Measurements from ENCODE around the gene MIA2. TPM values are rescaled to one million over a fixed set of nuclear protein-coding genes. Genes with fewer than 3 reads are reported as not detected.
A peak's percentile ranks its signal among the peaks of the same experiment; 100 is the strongest.

MIA2 gene
- total and polyA plus RNA-seq, 2 donors, result 22.9 to 41.2 TPM

DNA sequence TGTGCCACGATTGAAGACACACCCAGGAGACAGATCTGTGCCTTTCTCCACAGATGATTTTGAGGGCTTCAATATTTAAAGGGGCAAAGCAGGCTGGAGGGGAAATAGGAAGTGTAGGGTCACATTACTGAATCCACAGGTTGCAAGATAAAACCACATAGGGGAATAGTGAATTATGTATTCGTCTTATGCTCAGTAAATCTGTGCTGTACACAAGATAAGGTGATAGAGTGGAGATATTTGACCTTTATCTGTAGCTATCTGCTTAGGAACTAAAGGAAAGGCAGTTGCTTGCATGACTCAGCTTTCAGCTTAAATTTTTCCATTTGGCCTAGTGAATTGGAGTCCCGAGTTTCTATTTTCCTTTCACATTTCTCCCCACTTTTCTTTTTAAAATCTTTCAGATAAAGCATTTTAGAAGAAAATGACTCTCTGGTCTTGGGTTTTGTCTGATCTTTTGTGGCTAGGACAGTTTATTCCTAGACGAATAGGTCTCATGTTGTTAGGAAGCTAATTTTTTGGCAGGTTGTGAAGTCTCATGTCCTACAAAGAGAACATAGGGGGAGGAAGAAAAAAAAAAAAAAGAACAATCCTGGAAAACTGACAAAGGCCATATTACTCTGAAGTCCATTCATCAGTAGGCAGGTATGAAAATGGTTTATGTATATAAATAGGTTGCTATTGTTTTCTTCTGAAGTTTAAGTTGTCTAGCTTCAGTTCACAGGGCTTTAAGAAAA is 143.1 kb downstream of the MIA2 start:
- H3K27ac ChIP-seq (ENCODE audit: low read depth in 1 of 2, low read length in 1 of 2), result no peak overlapping the region
- no peaks in the 10 kb centered on the region for H3K27me3 ChIP-seq (ENCODE audit: control insufficient read depth in 2 of 2, insufficient read depth in 1 of 2, low read length in 1 of 2)
- no peak overlapping the region for H3K4me3 ChIP-seq (ENCODE audit: low read length in 2 of 2)
- 48% methylated on average over 4 of the region's 4 CpGs for WGBS
- peaks cover under 1 to 3% of the 10 kb centered on the region in 2 donors for H3K4me1 ChIP-seq (ENCODE audit: control insufficient read depth in 2 of 2, insufficient read depth in 2 of 2, low read length in 2 of 2)
- no peaks in the 10 kb centered on the region for H3K9me3 ChIP-seq (ENCODE audit: control insufficient read depth in 2 of 2, insufficient read depth in 1 of 2, low read length in 1 of 2)
- no peaks in the 10 kb centered on the region for H3K36me3 ChIP-seq (ENCODE audit: control insufficient read depth in 2 of 2, insufficient read depth in 2 of 2, low read length in 1 of 2)
- DNase-seq (ENCODE audit: low read depth in 6 of 9, low spot score in 9 of 9), result no peak

DNA sequence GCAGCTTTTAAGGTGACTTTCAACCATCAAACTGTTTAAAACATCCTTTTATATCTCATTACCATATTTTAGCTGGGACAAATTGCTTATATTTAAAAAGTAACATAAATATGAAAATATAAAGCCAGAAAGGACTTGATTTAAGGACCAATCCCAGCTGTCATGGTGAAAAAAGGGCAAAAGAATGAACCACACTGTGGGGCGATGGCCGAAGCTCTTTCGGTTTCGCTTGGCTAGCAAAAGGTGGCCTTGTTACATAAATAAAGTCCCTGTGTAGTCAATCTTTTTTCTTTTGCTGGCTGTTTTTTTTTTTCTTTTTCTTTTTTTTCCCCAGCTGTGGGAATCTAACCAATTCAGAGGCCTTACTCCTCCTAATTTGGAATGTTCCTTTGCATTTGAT is 147.7 kb downstream of the MIA2 start:
- H3K36me3 ChIP-seq (ENCODE audit: control insufficient read depth in 2 of 2, insufficient read depth in 2 of 2, low read length in 1 of 2), result no peaks in the 10 kb centered on the region
- H3K9me3 ChIP-seq (ENCODE audit: control insufficient read depth in 2 of 2, insufficient read depth in 1 of 2, low read length in 1 of 2), result no peaks in the 10 kb centered on the region
- no peak for DNase-seq (ENCODE audit: low read depth in 6 of 9, low spot score in 9 of 9)
- H3K27ac ChIP-seq (ENCODE audit: low read depth in 1 of 2, low read length in 1 of 2), result no peak overlapping the region
- WGBS, result 95% methylated on average over 4 of the region's 4 CpGs
- H3K27me3 ChIP-seq (ENCODE audit: control insufficient read depth in 2 of 2, insufficient read depth in 1 of 2, low read length in 1 of 2), result no peaks in the 10 kb centered on the region
- no peak overlapping the region for H3K4me3 ChIP-seq (ENCODE audit: low read length in 2 of 2)
- peaks cover 22 to 23% of the 10 kb centered on the region in 2 donors for H3K4me1 ChIP-seq (ENCODE audit: control insufficient read depth in 2 of 2, insufficient read depth in 2 of 2, low read length in 2 of 2)

DNA sequence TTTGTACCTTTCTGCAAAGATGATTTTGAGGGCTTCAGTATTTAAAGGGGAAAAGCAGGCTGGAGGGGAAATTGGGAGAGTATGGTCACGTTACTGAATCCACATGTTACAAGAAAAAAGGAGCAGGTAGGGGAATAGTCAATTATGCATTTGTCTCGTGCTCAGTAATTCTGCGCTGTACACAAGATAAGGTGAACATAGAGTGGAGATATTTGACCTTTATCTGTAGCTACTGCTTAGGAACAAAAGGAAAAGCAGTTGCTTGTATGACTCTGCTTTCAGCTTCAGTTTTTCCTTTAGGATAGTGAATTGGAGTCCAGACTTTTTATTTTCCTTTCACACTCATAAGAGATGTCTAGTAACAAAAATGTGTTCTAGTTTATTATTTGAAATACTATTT is 148.7 kb downstream of the MIA2 start:
- H3K4me3 ChIP-seq (ENCODE audit: low read length in 2 of 2), result no peak overlapping the region
- no peaks in the 10 kb centered on the region for H3K9me3 ChIP-seq (ENCODE audit: control insufficient read depth in 2 of 2, insufficient read depth in 1 of 2, low read length in 1 of 2)
- no peaks in the 10 kb centered on the region for H3K36me3 ChIP-seq (ENCODE audit: control insufficient read depth in 2 of 2, insufficient read depth in 2 of 2, low read length in 1 of 2)
- peaks cover 19 to 23% of the 10 kb centered on the region in 2 donors for H3K4me1 ChIP-seq (ENCODE audit: control insufficient read depth in 2 of 2, insufficient read depth in 2 of 2, low read length in 2 of 2)
- no peaks in the 10 kb centered on the region for H3K27me3 ChIP-seq (ENCODE audit: control insufficient read depth in 2 of 2, insufficient read depth in 1 of 2, low read length in 1 of 2)
- DNase-seq (ENCODE audit: low read depth in 6 of 9, low spot score in 9 of 9), result no peak
- no peak overlapping the region for H3K27ac ChIP-seq (ENCODE audit: low read depth in 1 of 2, low read length in 1 of 2)
- WGBS, result 86% methylated on average over 3 of the region's 3 CpGs

DNA sequence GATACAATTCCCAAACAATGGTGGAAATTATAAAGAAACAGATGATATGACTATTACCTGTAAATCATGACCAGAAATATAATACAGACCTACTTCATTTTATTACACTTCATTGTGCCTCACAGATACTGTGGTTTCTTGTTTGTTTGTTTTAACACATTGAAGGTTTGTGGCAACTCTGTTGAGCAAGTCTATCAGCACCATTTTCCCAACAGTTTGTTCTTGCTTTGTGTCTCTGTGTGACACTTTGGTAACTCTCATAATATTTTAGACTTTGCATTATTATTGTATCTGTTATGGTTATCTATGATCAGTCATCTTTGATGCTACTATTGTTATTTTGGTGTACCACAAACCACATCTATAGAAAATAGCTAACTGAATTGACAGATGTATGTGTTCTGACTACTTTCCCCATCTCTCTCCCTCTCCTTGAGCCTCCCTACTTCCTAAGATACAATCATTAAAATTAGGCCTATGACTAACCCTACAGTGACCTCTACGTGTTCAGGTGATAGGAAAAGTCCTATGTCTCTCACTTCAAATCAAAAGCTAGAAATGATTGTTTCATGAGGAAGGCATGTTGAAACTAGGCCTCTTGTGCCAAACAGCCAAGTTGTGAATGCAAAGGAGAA is 149.4 kb downstream of the MIA2 start:
- no peaks in the 10 kb centered on the region for H3K9me3 ChIP-seq (ENCODE audit: control insufficient read depth in 2 of 2, insufficient read depth in 1 of 2, low read length in 1 of 2)
- peaks cover 19 to 23% of the 10 kb centered on the region in 2 donors for H3K4me1 ChIP-seq (ENCODE audit: control insufficient read depth in 2 of 2, insufficient read depth in 2 of 2, low read length in 2 of 2)
- no peaks in the 10 kb centered on the region for H3K36me3 ChIP-seq (ENCODE audit: control insufficient read depth in 2 of 2, insufficient read depth in 2 of 2, low read length in 1 of 2)
- 17% methylated on average over 1 of the region's 1 CpG for WGBS
- peak overlapping the region in 1 of 2 donors; percentile 75 for H3K27ac ChIP-seq (ENCODE audit: low read depth in 1 of 2, low read length in 1 of 2)
- no peak overlapping the region for H3K4me3 ChIP-seq (ENCODE audit: low read length in 2 of 2)
- DNase-seq (ENCODE audit: low read depth in 6 of 9, low spot score in 9 of 9), result peak in 4 of 9 donors; percentile 8 to 65 (median 28)
- no peaks in the 10 kb centered on the region for H3K27me3 ChIP-seq (ENCODE audit: control insufficient read depth in 2 of 2, insufficient read depth in 1 of 2, low read length in 1 of 2)

DNA sequence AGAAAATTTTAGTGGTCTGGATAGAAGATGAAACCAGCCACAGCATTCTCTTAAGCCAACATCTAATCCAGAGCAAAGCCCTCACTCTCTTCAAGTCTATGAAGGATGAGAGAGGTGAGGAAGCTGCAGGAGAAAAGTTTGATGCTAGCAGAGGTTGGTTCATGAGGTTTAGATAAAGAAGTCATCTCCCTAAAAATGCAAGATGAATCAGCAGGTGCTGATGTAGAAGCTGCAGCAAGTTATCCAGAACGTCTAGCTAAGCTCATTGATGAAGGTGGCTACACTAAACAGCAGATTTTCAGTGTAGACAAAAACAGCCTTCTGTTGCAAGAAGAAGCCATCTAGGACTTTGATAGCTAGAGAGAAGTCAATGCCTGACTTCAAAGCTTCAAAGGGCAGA is 150.0 kb downstream of the MIA2 start:
- H3K36me3 ChIP-seq (ENCODE audit: control insufficient read depth in 2 of 2, insufficient read depth in 2 of 2, low read length in 1 of 2), result no peaks in the 10 kb centered on the region
- H3K27me3 ChIP-seq (ENCODE audit: control insufficient read depth in 2 of 2, insufficient read depth in 1 of 2, low read length in 1 of 2), result no peaks in the 10 kb centered on the region
- H3K4me1 ChIP-seq (ENCODE audit: control insufficient read depth in 2 of 2, insufficient read depth in 2 of 2, low read length in 2 of 2), result peaks cover 19 to 23% of the 10 kb centered on the region in 2 donors
- WGBS, result 9% methylated on average over 1 of the region's 1 CpG
- DNase-seq (ENCODE audit: low read depth in 6 of 9, low spot score in 9 of 9), result peak in 3 of 9 donors; percentile 10 to 55 (median 14)
- H3K27ac ChIP-seq (ENCODE audit: low read depth in 1 of 2, low read length in 1 of 2), result peak overlapping the region in 1 of 2 donors; percentile 75
- no peak overlapping the region for H3K4me3 ChIP-seq (ENCODE audit: low read length in 2 of 2)
- no peaks in the 10 kb centered on the region for H3K9me3 ChIP-seq (ENCODE audit: control insufficient read depth in 2 of 2, insufficient read depth in 1 of 2, low read length in 1 of 2)

DNA sequence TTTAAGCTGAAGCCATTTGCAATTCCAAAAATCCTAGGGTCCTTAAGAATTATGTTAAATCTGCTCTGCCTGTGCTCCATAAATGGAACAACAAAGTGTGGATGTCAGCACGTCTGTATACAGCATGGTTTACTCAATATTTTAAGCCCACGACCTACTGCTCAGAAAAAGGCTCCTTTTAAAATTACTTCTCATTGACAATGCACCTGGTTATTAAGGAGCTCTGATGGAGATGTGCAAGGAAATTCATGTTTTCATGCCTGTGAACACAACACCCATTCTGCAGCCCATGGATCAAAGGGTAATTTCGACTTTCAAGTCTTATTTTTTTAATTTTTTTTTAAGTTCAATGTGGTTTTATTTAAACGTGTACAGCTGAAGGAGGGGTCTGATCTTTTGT is 150.5 kb downstream of the MIA2 start:
- Histone ChIP-seq H3K27me3 (ENCODE audit: control insufficient read depth in 2 of 2, insufficient read depth in 1 of 2, low read length in 1 of 2) (no peaks in the 10 kb centered on the region), H3K4me3 (ENCODE audit: low read length in 2 of 2) (no peak overlapping the region), H3K4me1 (ENCODE audit: control insufficient read depth in 2 of 2, insufficient read depth in 2 of 2, low read length in 2 of 2) (peaks cover 19 to 23% of the 10 kb centered on the region in 2 donors), H3K9me3 (ENCODE audit: control insufficient read depth in 2 of 2, insufficient read depth in 1 of 2, low read length in 1 of 2) (no peaks in the 10 kb centered on the region), H3K27ac (ENCODE audit: low read depth in 1 of 2, low read length in 1 of 2) (peak overlapping the region in 1 of 2 donors; percentile 75), H3K36me3 (ENCODE audit: control insufficient read depth in 2 of 2, insufficient read depth in 2 of 2, low read length in 1 of 2) (no peaks in the 10 kb centered on the region)
- WGBS, result 14% methylated on average over 4 of the region's 4 CpGs
- no peak for DNase-seq (ENCODE audit: low read depth in 6 of 9, low spot score in 9 of 9)

DNA sequence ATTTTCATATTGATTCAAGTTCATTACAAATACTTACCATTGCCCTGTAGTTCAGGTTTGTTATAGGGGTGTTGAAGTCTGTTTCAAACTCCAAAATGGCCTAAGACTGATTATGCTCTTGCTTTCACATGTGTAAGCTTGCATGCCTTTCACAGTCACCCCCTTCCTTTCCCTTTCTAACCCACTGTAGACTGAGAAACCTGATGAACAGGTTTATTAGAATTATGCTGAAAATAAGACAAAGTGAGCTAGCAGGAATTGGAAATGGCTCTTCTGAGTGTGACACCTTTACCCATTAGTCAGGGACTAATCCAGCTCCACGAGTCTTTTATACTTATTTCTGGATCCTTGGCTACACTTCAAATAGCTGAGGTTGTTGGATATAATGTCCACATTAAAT is 159.6 kb downstream of the MIA2 start:
- no peak overlapping the region for H3K4me3 ChIP-seq (ENCODE audit: low read length in 2 of 2)
- peaks cover 0 to 3% of the 10 kb centered on the region in 2 donors for H3K36me3 ChIP-seq (ENCODE audit: control insufficient read depth in 2 of 2, insufficient read depth in 2 of 2, low read length in 1 of 2)
- peaks cover 4 to 6% of the 10 kb centered on the region in 2 donors for H3K4me1 ChIP-seq (ENCODE audit: control insufficient read depth in 2 of 2, insufficient read depth in 2 of 2, low read length in 2 of 2)
- WGBS, result 94% methylated on average over 1 of the region's 1 CpG
- H3K27ac ChIP-seq (ENCODE audit: low read depth in 1 of 2, low read length in 1 of 2), result no peak overlapping the region
- no peak for DNase-seq (ENCODE audit: low read depth in 6 of 9, low spot score in 9 of 9)
- no peaks in the 10 kb centered on the region for H3K27me3 ChIP-seq (ENCODE audit: control insufficient read depth in 2 of 2, insufficient read depth in 1 of 2, low read length in 1 of 2)
- H3K9me3 ChIP-seq (ENCODE audit: control insufficient read depth in 2 of 2, insufficient read depth in 1 of 2, low read length in 1 of 2), result no peaks in the 10 kb centered on the region

DNA sequence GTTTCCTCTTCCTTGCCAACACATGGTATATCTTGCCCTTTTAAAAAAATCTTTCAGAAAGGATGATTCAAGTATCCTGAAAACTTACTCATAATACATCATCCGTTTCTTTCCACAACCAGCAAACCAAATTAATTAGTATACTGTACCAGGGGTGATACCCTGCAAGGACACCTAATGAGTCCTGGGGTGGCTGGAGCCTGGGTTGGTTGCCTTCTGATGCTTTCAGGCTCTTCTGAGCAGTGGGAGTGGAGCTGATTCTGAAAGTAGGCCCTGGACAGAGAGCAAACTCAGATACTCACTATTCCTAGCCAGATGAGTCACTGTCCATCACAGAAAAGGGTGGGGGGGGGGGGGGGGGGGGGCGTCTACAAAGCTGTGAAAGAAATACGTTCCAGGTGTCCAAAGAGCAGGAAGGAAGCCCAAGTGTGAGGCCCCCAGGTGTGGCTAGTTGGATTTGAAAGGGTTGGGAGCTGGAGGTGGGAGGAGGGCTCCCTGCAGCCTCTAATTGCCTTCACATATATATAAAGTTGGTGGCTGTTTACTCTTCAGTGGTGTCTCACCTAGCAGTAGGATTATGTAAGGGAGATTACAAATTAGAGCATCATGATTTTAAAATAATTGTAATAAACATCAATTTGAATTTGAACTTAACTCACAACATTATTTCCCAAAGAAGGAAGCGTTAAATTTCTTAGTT is 162.0 kb downstream of the MIA2 start:
- WGBS, result 91% methylated on average over 4 of the region's 4 CpGs
- no peak for DNase-seq (ENCODE audit: low read depth in 6 of 9, low spot score in 9 of 9)
- Histone ChIP-seq H3K27ac (ENCODE audit: low read depth in 1 of 2, low read length in 1 of 2) (no peak overlapping the region), H3K9me3 (ENCODE audit: control insufficient read depth in 2 of 2, insufficient read depth in 1 of 2, low read length in 1 of 2) (no peaks in the 10 kb centered on the region), H3K27me3 (ENCODE audit: control insufficient read depth in 2 of 2, insufficient read depth in 1 of 2, low read length in 1 of 2) (no peaks in the 10 kb centered on the region), H3K4me1 (ENCODE audit: control insufficient read depth in 2 of 2, insufficient read depth in 2 of 2, low read length in 2 of 2) (peaks cover 9% of the 10 kb centered on the region in 2 donors), H3K4me3 (ENCODE audit: low read length in 2 of 2) (no peak overlapping the region), H3K36me3 (ENCODE audit: control insufficient read depth in 2 of 2, insufficient read depth in 2 of 2, low read length in 1 of 2) (peaks cover 7 to 11% of the 10 kb centered on the region in 2 donors)

DNA sequence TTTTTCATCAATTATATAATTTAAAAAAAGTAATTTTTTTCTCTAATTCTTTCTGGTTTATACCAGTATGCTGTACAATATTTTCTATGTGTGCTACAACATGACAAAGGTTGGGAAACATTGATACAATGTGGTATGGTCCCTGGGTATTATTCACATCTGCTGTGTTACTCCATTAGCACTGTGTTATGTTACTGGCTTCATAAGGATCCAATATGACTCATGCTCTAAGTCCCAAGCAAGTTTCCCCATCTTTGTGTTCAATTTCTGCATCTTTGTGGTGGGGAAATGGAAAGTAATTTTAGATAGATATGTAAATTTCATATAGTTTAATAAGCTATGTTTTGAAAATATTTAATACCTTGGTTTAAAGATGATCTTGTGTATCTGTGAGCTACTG is 162.7 kb downstream of the MIA2 start:
- no peak for DNase-seq (ENCODE audit: low read depth in 6 of 9, low spot score in 9 of 9)

More for the DNA sequence above, 162.7 kb downstream of the MIA2 start:
- H3K27me3 ChIP-seq (ENCODE audit: control insufficient read depth in 2 of 2, insufficient read depth in 1 of 2, low read length in 1 of 2), result no peaks in the 10 kb centered on the region
- H3K27ac ChIP-seq (ENCODE audit: low read depth in 1 of 2, low read length in 1 of 2), result no peak overlapping the region
- H3K4me1 ChIP-seq (ENCODE audit: control insufficient read depth in 2 of 2, insufficient read depth in 2 of 2, low read length in 2 of 2), result peaks cover 9% of the 10 kb centered on the region in 2 donors
- H3K4me3 ChIP-seq (ENCODE audit: low read length in 2 of 2), result no peak overlapping the region
- peaks cover 7 to 13% of the 10 kb centered on the region in 2 donors for H3K36me3 ChIP-seq (ENCODE audit: control insufficient read depth in 2 of 2, insufficient read depth in 2 of 2, low read length in 1 of 2)
- H3K9me3 ChIP-seq (ENCODE audit: control insufficient read depth in 2 of 2, insufficient read depth in 1 of 2, low read length in 1 of 2), result no peaks in the 10 kb centered on the region

Measured in thymus (tissue), 11 donors.